Keratinocyte (primary cell): ENCODE measurements around the gene NLGN4Y. TPM values are rescaled to one million over a fixed set of nuclear protein-coding genes. Genes with fewer than 3 reads are reported as not detected.

ENCODE experiments used
- DNase-seq: peaks from one replicate; pipeline ENCODE4 v3.0.0-alpha.2; 2011; ENCODE audit warnings: low read depth, missing footprints, low spot score
- FAIRE-seq: peaks from 2 replicates; lab custom pipeline; 2011; peaks lifted over from hg19 to GRCh38; lab: Jason Lieb, UNC
- H2AFZ ChIP-seq: 2 replicates; pipeline ENCODE4 v1.6.0; 2012; ENCODE audit warnings: low read length, control low read depth, inconsistent platforms; ENCODE audit not compliant: control insufficient read depth
- H3K27ac ChIP-seq: 2 replicates; pipeline ENCODE4 v1.5.1; 2011; ENCODE audit warnings: low read length; ENCODE audit not compliant: control insufficient read depth, insufficient read depth
- H3K27me3 ChIP-seq: 3 replicates; pipeline ENCODE4 v1.6.0; 2011; ENCODE audit warnings: low read length; ENCODE audit not compliant: control insufficient read depth, insufficient read depth; ENCODE audit errors: extremely low read depth
- H3K36me3 ChIP-seq, 2 experiments: 2 replicates in 1 of 2; 3 replicates in 1 of 2; pipeline ENCODE4 v1.5.1; 2011; ENCODE audit warnings: low read length in 2 of 2, mild to moderate bottlenecking in 1 of 2; ENCODE audit not compliant: control insufficient read depth in 2 of 2, insufficient read depth in 2 of 2; ENCODE audit errors: extremely low read depth in 1 of 2
- H3K4me1 ChIP-seq: 3 replicates; pipeline ENCODE4 v1.5.1; 2011; ENCODE audit warnings: low read length; ENCODE audit not compliant: control insufficient read depth, insufficient read depth; ENCODE audit errors: extremely low read depth
- H3K4me2 ChIP-seq: 3 replicates; pipeline ENCODE4 v1.6.0; 2011; ENCODE audit warnings: low read depth, low read length; ENCODE audit not compliant: control insufficient read depth, insufficient read depth; ENCODE audit errors: extremely low read depth
- H3K4me3 ChIP-seq, 3 experiments: fragments of 200-600 bp in 1 of 3; sonication (generic) in 1 of 3; 2 replicates in 2 of 3; 3 replicates in 1 of 3; pipeline ENCODE4 v1.5.1; 2011 to 2016; ENCODE audit warnings: low read length in 3 of 3, mild to moderate bottlenecking in 3 of 3, control low read depth in 2 of 3, inconsistent platforms in 1 of 3, low read depth in 1 of 3, mixed read lengths in 1 of 3, mixed run types in 1 of 3, moderate library complexity in 1 of 3; ENCODE audit not compliant: control insufficient read depth in 2 of 3, insufficient read depth in 2 of 3; ENCODE audit errors: extremely low read depth in 1 of 3
- H3K79me2 ChIP-seq: 2 replicates; pipeline ENCODE4 v1.6.0; 2012; ENCODE audit warnings: low read length; ENCODE audit not compliant: control insufficient read depth, insufficient read depth
- H3K9ac ChIP-seq: 3 replicates; pipeline ENCODE4 v1.6.0; 2011; ENCODE audit warnings: low read length; ENCODE audit not compliant: control insufficient read depth, insufficient read depth; ENCODE audit errors: extremely low read depth
- H3K9me1 ChIP-seq: 3 replicates; pipeline ENCODE4 v1.6.0; 2011; ENCODE audit warnings: low read length; ENCODE audit not compliant: control insufficient read depth, insufficient read depth; ENCODE audit errors: extremely low read depth
- H3K9me3 ChIP-seq: 2 replicates; pipeline ENCODE4 v1.5.1; 2012; ENCODE audit warnings: low read depth, low read length; ENCODE audit not compliant: control insufficient read depth
- H4K20me1 ChIP-seq: 3 replicates; pipeline ENCODE4 v1.6.0; 2011; ENCODE audit warnings: low read length; ENCODE audit not compliant: control insufficient read depth, insufficient read depth; ENCODE audit errors: extremely low read depth
- CTCF ChIP-seq, 3 experiments: IDR thresholded peaks in 1 of 3; conservative IDR thresholded peaks in 1 of 3; optimal IDR thresholded peaks in 1 of 3; 2 replicates in 2 of 3; 3 replicates in 1 of 3; pipeline versions ENCODE3 to v1.5.1; 2011; ENCODE audit warnings: low read length in 3 of 3, mild to moderate bottlenecking in 3 of 3, moderate library complexity in 2 of 3, control low read depth in 1 of 3, inconsistent platforms in 1 of 3; ENCODE audit not compliant: insufficient read depth in 2 of 3; ENCODE audit errors: extremely low read depth in 1 of 3
- EZH2 ChIP-seq: IDR thresholded peaks from one replicate; pipeline ENCODE4 v1.6.1; 2012; ENCODE audit warnings: inconsistent platforms, mild to moderate bottlenecking, low read length, moderate library complexity
- dilution Hi-C: fragments of 300-500 bp; cut with MboI; formaldehyde crosslinking; loops from one replicate; pipeline ENCODE4 v1.7.0; 2020; ENCODE audit warnings: low sequenced_read_pairs; ENCODE audit not compliant: extremely low pct_ligation_motif_present
- polyA plus RNA-seq, 5 experiments: library from polyadenylated mRNA; depleted of rRNA in 3 of 5; stranded (reverse) in 3 of 5; stranded (forward) in 1 of 5; unstranded in 1 of 5; fragments of >200 nt; gene quantifications; 1 replicate in 1 of 5; 2 replicates in 3 of 5; 3 replicates in 1 of 5; pipeline versions ENCODE4 v1.2.1 to v1.2.3, GENCODE V29; 2011 to 2012; ENCODE audit warnings: missing spikeins in 2 of 5, low read depth in 1 of 5, low replicate concordance in 1 of 5

The NLGN4Y gene
- polyA plus RNA-seq, 1 donor (not counting 4 experiments of a cell fraction or from before 2014, with no cell fraction given) = not detected

- no peak overlapping the region for H3K4me2 ChIP-seq
- no peak overlapping the region for H3K4me3 ChIP-seq
- no peaks in the 10 kb centered on the region for H3K27me3 ChIP-seq
- H3K4me1 ChIP-seq = no peaks in the 10 kb centered on the region
- no peak overlapping the region for H3K27ac ChIP-seq
- no peak overlapping the region for H3K9ac ChIP-seq
- FAIRE-seq (no peak), DNase-seq (no peak)
- H2AFZ ChIP-seq = no peak overlapping the region
- no peaks in the 10 kb centered on the region for H3K9me3 ChIP-seq
- dilution Hi-C loops = no loop called here
- no peaks in the 10 kb centered on the region for H3K9me1 ChIP-seq
- TF ChIP-seq CTCF (optimal IDR thresholded peaks at IDR 0.05 in 1 of 3, IDR thresholded peaks at IDR 0.05 in 1 of 3, conservative IDR thresholded peaks at IDR 0.05 in 1 of 3; ENCODE audit: extremely low read depth in 1 of 3, insufficient read depth in 2 of 3, low read length in 3 of 3) (no peak), EZH2 (no peak)
- no peaks in the 10 kb centered on the region for H4K20me1 ChIP-seq
- H3K79me2 ChIP-seq = no peaks in the 10 kb centered on the region
- no peaks in the 10 kb centered on the region for H3K36me3 ChIP-seq
These were observed 276.8 kb downstream of the NLGN4Y start for GRCh38 chrY:14801096-14801495.

- dilution Hi-C loops = no loop called here
- no peaks in the 10 kb centered on the region for H4K20me1 ChIP-seq
- no peaks in the 10 kb centered on the region for H3K4me1 ChIP-seq
- H3K4me2 ChIP-seq = no peak overlapping the region
- no peak overlapping the region for H3K27ac ChIP-seq
- FAIRE-seq (no peak), DNase-seq (no peak)
- no peaks in the 10 kb centered on the region for H3K79me2 ChIP-seq
- H3K36me3 ChIP-seq = no peaks in the 10 kb centered on the region
- H3K9me3 ChIP-seq = no peaks in the 10 kb centered on the region
- no peak for TF ChIP-seq CTCF (optimal IDR thresholded peaks at IDR 0.05 in 1 of 3, IDR thresholded peaks at IDR 0.05 in 1 of 3, conservative IDR thresholded peaks at IDR 0.05 in 1 of 3; ENCODE audit: extremely low read depth in 1 of 3, insufficient read depth in 2 of 3, low read length in 3 of 3)
- TF ChIP-seq EZH2 = no peak
- H3K4me3 ChIP-seq = no peak overlapping the region
- H2AFZ ChIP-seq = no peak overlapping the region
- no peaks in the 10 kb centered on the region for H3K9me1 ChIP-seq
- H3K27me3 ChIP-seq = no peaks in the 10 kb centered on the region
- no peak overlapping the region for H3K9ac ChIP-seq
These were observed 277.8 kb downstream of the NLGN4Y start for GRCh38 chrY:14802125-14802524.
